Ascending aorta (tissue), 2 donors: ENCODE results near the gene INTS11. TPM values are rescaled to one million over a fixed set of nuclear protein-coding genes. Genes with fewer than 3 reads are reported as not detected.

Experiments used
- DNase-seq, 2 donors: peaks; one replicate each; pipeline ENCODE4 v3.0.0-alpha.2; 2019; ENCODE audit warnings: low spot score in 2 of 2
- H3K27ac ChIP-seq, 2 donors: fragments of 200-600 bp; sonication (generic); one replicate each; pipeline ENCODE4 v1.5.1; 2016 to 2017; ENCODE audit warnings: mild to moderate bottlenecking in 1 of 2
- H3K27me3 ChIP-seq: fragments of 200-600 bp; sonication (generic); one replicate; pipeline ENCODE4 v1.5.1; 2017
- H3K36me3 ChIP-seq, 2 donors: fragments of 200-600 bp; sonication (generic); one replicate each; pipeline ENCODE4 v1.5.1; 2016
- H3K4me1 ChIP-seq, 2 donors: fragments of 200-600 bp; sonication (generic); one replicate each; pipeline ENCODE4 v1.5.1; 2016 to 2017; ENCODE audit warnings: mild to moderate bottlenecking in 1 of 2
- H3K4me3 ChIP-seq, 2 donors: fragments of 200-600 bp; sonication (generic); one replicate each; pipeline ENCODE4 v1.5.1; 2016 to 2017; ENCODE audit warnings: mild to moderate bottlenecking in 1 of 2
- H3K9me3 ChIP-seq, 2 donors: fragments of 200-600 bp; sonication (generic); one replicate each; pipeline ENCODE4 v1.5.1; 2016
- CTCF ChIP-seq, 3 experiments: fragments of 200-600 bp in 2 of 3; fragments of 450-650 bp in 1 of 3; sonication (generic) in 2 of 3; IDR thresholded peaks; one replicate each; pipeline ENCODE4 v1.5.1; 2016 to 2019; ENCODE audit warnings: antibody characterized with exemption in 3 of 3, mild to moderate bottlenecking in 1 of 3, moderate library complexity in 1 of 3
- intact Hi-C: fragments of 100-400 bp; cut with DNase I; formaldehyde crosslinking; loops from one replicate; pipeline ENCODE4 v1.15.1; 2023
- total RNA-seq: library from RNA; depleted of rRNA; stranded (reverse); fragments of >200 nt; gene quantifications from one replicate; pipeline ENCODE4 v1.1.0, GENCODE V29; 2016

The INTS11 gene
- total RNA-seq, 1 donor from 2014 or later = 214 TPM

- Histone ChIP-seq H3K4me1 (peaks cover 3 to 30% of the 10 kb centered on the region in 2 donors), H3K9me3 (no peaks in the 10 kb centered on the region), H3K36me3 (peaks cover 24 to 29% of the 10 kb centered on the region in 2 donors), H3K27ac (no peak overlapping the region), H3K4me3 (no peak overlapping the region), H3K27me3 (no peaks in the 10 kb centered on the region)
- TF ChIP-seq CTCF (IDR thresholded peaks at IDR 0.05) = no peak
- no peak for DNase-seq
- intact Hi-C loops = no loop called here
Observed at GRCh38 chr1:1343811-1344421, 19.5 kb upstream of the INTS11 start.

- H3K4me1 ChIP-seq = peaks cover 0 to 22% of the 10 kb centered on the region in 2 donors
- intact Hi-C loops = no loop called here
- H3K36me3 ChIP-seq = peaks cover 37 to 41% of the 10 kb centered on the region in 2 donors
Observed at GRCh38 chr1:1342584-1343115, 18.2 kb upstream of the INTS11 start.

GRCh38 chr1:1342061-1342562 is 17.7 kb upstream of the INTS11 start:
- no peak overlapping the region for H3K27ac ChIP-seq
- no peak overlapping the region for H3K4me3 ChIP-seq
- DNase-seq = no peak
- intact Hi-C loops = no loop called here
- H3K27me3 ChIP-seq = no peaks in the 10 kb centered on the region
- TF ChIP-seq CTCF (IDR thresholded peaks at IDR 0.05) = no peak
- H3K9me3 ChIP-seq = no peaks in the 10 kb centered on the region
- H3K4me1 ChIP-seq = peaks cover 0 to 17% of the 10 kb centered on the region in 2 donors
- peaks cover 42 to 46% of the 10 kb centered on the region in 2 donors for H3K36me3 ChIP-seq

More at GRCh38 chr1:1342584-1343115, 18.2 kb upstream of the INTS11 start:
- no peak for DNase-seq
- Histone ChIP-seq H3K27me3 (no peaks in the 10 kb centered on the region), H3K27ac (no peak overlapping the region), H3K4me3 (no peak overlapping the region), H3K9me3 (no peaks in the 10 kb centered on the region)
- TF ChIP-seq CTCF (IDR thresholded peaks at IDR 0.05) = no peak

- TF ChIP-seq CTCF (IDR thresholded peaks at IDR 0.05) = no peak
- no peak overlapping the region for H3K27ac ChIP-seq
- no peak overlapping the region for H3K4me3 ChIP-seq
- H3K36me3 ChIP-seq = peaks cover 46 to 49% of the 10 kb centered on the region in 2 donors
- H3K9me3 ChIP-seq = no peaks in the 10 kb centered on the region
- peaks cover 0 to 11% of the 10 kb centered on the region in 2 donors for H3K4me1 ChIP-seq
- no peak for DNase-seq
- no peaks in the 10 kb centered on the region for H3K27me3 ChIP-seq
- intact Hi-C loops = no loop called here
Observed at GRCh38 chr1:1341549-1342021, 17.1 kb upstream of the INTS11 start.

- H3K9me3 ChIP-seq = no peaks in the 10 kb centered on the region
- DNase-seq = no peak
- intact Hi-C loops = no loop called here
- peaks cover 0 to 5% of the 10 kb centered on the region in 2 donors for H3K4me1 ChIP-seq
- no peak overlapping the region for H3K4me3 ChIP-seq
- H3K27ac ChIP-seq = no peak overlapping the region
- no peaks in the 10 kb centered on the region for H3K27me3 ChIP-seq
- peaks cover 47 to 55% of the 10 kb centered on the region in 2 donors for H3K36me3 ChIP-seq
- TF ChIP-seq CTCF (IDR thresholded peaks at IDR 0.05) = no peak
Observed at GRCh38 chr1:1340791-1341548, 16.5 kb upstream of the INTS11 start.
